Natural killer cell (primary cell): ENCODE data around the gene RBM10. TPM values are rescaled to one million over a fixed set of nuclear protein-coding genes. Genes with fewer than 3 reads are reported as not detected.

Experiments used
- ATAC-seq, 3 donors: fragments of 150-1000 bp in 2 of 3; fragments of 200-7000 bp in 1 of 3; cut with Tn5 transposase; 1 replicate in 1 of 3; 2 replicates in 2 of 3; pipeline ENCODE4 v1.10.0; 2021; ENCODE audit warnings: mild to moderate bottlenecking in 2 of 3, moderate library complexity in 2 of 3
- DNase-seq, 2 donors: peaks; one replicate each; pipeline versions ENCODE4 v3.0.0 to v3.0.0-alpha.2; 2013 to 2021; ENCODE audit warnings: mixed read lengths in 1 of 2
- H3K27ac ChIP-seq: one replicate; pipeline ENCODE4 v1.5.1; 2013; ENCODE audit warnings: mild to moderate bottlenecking, low read length
- H3K27me3 ChIP-seq: one replicate; pipeline ENCODE4 v1.6.1; 2013; ENCODE audit warnings: low read length; ENCODE audit not compliant: control insufficient read depth, insufficient read depth
- H3K36me3 ChIP-seq: one replicate; pipeline ENCODE4 v1.6.1; 2013; ENCODE audit warnings: low read length; ENCODE audit not compliant: control insufficient read depth, insufficient read depth
- H3K4me1 ChIP-seq: one replicate; pipeline ENCODE4 v1.6.1; 2013; ENCODE audit warnings: low read length; ENCODE audit not compliant: control insufficient read depth, insufficient read depth
- H3K4me3 ChIP-seq: one replicate; pipeline ENCODE4 v1.5.1; 2013; ENCODE audit warnings: low read length
- H3K9me3 ChIP-seq: one replicate; pipeline ENCODE4 v1.6.1; 2013; ENCODE audit warnings: low read length; ENCODE audit not compliant: control insufficient read depth, insufficient read depth
- H3K27ac Mint-ChIP-seq, 2 donors: one replicate each; pipeline ENCODE4 v1.8.0; 2022; ENCODE audit warnings: mild to moderate bottlenecking in 2 of 2, mixed read lengths in 2 of 2, moderate library complexity in 1 of 2
- H3K27me3 Mint-ChIP-seq, 2 donors: one replicate each; pipeline ENCODE4 v1.8.0; 2022; ENCODE audit warnings: low read depth in 2 of 2, mixed read lengths in 2 of 2
- H3K36me3 Mint-ChIP-seq: one replicate; pipeline ENCODE4 v1.8.0; 2022; ENCODE audit warnings: mixed read lengths
- H3K4me1 Mint-ChIP-seq, 2 donors: one replicate each; pipeline ENCODE4 v1.8.0; 2022; ENCODE audit warnings: mixed read lengths in 2 of 2
- H3K4me3 Mint-ChIP-seq: one replicate; pipeline ENCODE4 v1.8.0; 2022; ENCODE audit warnings: mild to moderate bottlenecking, moderate library complexity, mixed read lengths
- H3K9me3 Mint-ChIP-seq, 2 donors: one replicate each; pipeline ENCODE4 v1.8.0; 2022; ENCODE audit warnings: mixed read lengths in 2 of 2
- CTCF ChIP-seq: fragments of 200-600 bp; IDR thresholded peaks from one replicate; pipeline ENCODE4 v1.8.0; 2022; ENCODE audit warnings: antibody characterized with exemption
- WGBS: methylation state at CpG from one replicate; pipeline ENCODE4 v1.1.7; 2013; ENCODE audit warnings: missing lambda C conversion rate; ENCODE audit not compliant: insufficient coverage; 5-methylcytosine and 5-hydroxymethylcytosine counted together
- intact Hi-C: fragments of 100-400 bp; cut with micrococcal nuclease; formaldehyde crosslinking; loops from one replicate; pipeline ENCODE4 v1.14.2; 2022
- total RNA-seq, 4 donors: library from RNA; stranded (reverse); fragments of 120-200 nt in 1 of 4; gene quantifications; one replicate each; pipeline versions ENCODE4 v1.2.3 to v1.2.4, GENCODE V29; 2013 to 2022

RBM10 gene
- total RNA-seq, 3 donors from 2014 or later (not counting 1 experiment from before 2014, with no cell fraction given): 37.5 to 43.7 (median 39.4) TPM

DNA sequence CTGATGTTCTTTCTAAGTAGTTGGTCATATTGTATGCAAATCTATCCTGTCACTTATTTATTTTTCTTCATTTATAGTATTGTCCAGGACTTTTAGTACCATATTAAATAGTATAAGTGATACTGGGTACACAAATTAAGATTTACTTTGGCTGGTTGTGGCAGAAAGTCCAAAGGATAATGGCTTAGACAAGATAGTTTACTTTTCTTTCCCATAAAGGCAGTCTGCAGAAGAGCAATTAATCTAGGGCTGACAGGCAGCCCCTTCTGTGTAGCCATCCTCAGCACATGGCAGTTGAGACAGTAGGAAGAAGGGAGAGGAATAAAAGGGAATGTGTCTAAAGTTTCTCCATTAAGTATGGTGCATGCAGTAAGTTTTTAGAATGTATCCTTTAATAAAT lies 6.4 kb downstream of the RBM10 start:
- H3K9me3 Mint-ChIP-seq: no peaks in the 10 kb centered on the region
- DNase-seq (no peak), ATAC-seq (no peak)
- no peak overlapping the region for H3K4me3 ChIP-seq
- peaks cover under 1% of the 10 kb centered on the region for H3K36me3 ChIP-seq
- peaks cover 6 to 11% of the 10 kb centered on the region in 2 donors for H3K4me1 Mint-ChIP-seq
- no peak overlapping the region for H3K27ac Mint-ChIP-seq
- H3K27ac ChIP-seq: no peak overlapping the region
- H3K9me3 ChIP-seq: no peaks in the 10 kb centered on the region
- H3K27me3 ChIP-seq: no peaks in the 10 kb centered on the region
- H3K4me1 ChIP-seq: peaks cover 14% of the 10 kb centered on the region
- no peaks in the 10 kb centered on the region for H3K27me3 Mint-ChIP-seq
- TF ChIP-seq CTCF: no peak
- intact Hi-C loops: no loop called here
- no peaks in the 10 kb centered on the region for H3K36me3 Mint-ChIP-seq
- H3K4me3 Mint-ChIP-seq: no peak overlapping the region

DNA sequence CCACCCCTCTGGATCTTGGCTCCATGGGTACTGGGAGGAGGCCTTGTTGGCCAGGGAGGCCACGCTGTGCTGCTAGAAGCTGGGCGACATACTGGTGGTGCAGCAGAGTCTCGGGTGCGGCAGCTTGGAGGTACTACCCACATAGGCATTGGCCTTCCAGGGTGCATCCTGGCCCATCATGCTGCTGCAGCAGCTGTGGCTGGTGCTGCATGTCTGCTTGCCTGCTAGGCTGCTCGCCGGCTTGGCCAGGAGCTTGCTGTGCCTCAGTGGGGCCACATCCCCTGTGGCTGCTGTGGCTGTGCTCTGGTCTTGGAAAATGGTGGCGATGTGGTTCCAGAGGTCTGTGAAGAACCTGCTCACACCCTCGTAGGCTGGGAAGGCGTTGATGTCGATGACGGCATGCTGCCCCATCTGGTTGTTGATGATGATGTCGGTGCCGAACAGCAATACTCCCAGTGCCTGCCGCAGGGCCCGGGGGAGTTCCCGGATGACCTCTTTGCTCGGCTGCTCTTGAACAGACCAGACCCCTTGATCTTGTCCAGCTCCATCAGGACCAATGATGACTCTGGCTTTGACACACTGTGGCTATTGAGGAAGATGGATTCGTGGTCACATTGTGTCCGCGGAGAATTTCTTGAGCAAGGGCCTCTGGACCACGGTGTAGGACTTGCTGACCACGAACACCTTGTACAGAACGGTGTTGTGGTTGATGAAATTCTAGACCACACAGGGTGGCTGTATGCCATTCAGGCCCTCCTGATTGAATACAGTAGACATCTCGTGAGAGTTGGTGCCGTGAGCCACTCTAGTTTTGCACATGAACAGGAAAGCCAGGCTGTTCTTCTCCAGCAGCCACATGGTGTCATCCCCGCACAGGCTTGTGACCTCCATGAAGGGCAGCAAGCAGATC lies 11.8 kb downstream of the RBM10 start:
- H3K36me3 ChIP-seq: peaks cover 3% of the 10 kb centered on the region
- no peak overlapping the region for H3K4me3 ChIP-seq
- DNase-seq (peak in 1 of 2 donors; percentile 20), ATAC-seq (peak; percentile 43 to 74 (median 60))
- Mint-ChIP-seq H3K27me3 (no peaks in the 10 kb centered on the region), H3K4me1 (peaks cover 5 to 6% of the 10 kb centered on the region in 2 donors), H3K4me3 (no peak overlapping the region), H3K9me3 (no peaks in the 10 kb centered on the region), H3K27ac (peak overlapping the region; percentile 57 to 70), H3K36me3 (no peaks in the 10 kb centered on the region)
- H3K27me3 ChIP-seq: no peaks in the 10 kb centered on the region
- no peaks in the 10 kb centered on the region for H3K9me3 ChIP-seq
- WGBS: 69% methylated on average over 26 of the region's 26 CpGs
- no peak overlapping the region for H3K27ac ChIP-seq
- no peak for TF ChIP-seq CTCF
- intact Hi-C loops: no loop called here
- H3K4me1 ChIP-seq: peaks cover 12% of the 10 kb centered on the region

DNA sequence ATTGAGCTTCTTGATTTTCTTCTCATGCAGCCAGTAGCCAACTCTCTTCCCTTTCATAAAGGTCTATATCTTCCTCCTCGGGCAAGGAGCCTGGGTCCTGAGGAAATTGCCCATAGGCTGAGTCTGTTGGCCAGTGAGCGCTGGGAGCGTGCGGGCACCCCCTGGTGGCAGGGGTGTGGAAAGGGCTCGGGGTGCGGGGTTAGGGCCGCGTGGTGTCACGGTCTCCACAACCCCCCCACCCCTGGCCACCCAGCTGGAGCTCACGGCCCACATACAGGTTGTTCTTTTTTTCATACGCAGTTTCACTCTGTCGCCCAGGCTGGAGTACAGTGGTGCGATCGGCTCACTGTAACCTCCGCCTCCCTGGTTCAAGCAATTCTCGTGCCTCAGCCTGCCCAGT lies 13.1 kb downstream of the RBM10 start:
- Histone ChIP-seq H3K27me3 (no peaks in the 10 kb centered on the region), H3K4me1 (peaks cover 12% of the 10 kb centered on the region), H3K27ac (no peak overlapping the region), H3K36me3 (peaks cover 3% of the 10 kb centered on the region), H3K4me3 (no peak overlapping the region), H3K9me3 (no peaks in the 10 kb centered on the region)
- no peak for TF ChIP-seq CTCF
- Mint-ChIP-seq H3K36me3 (no peaks in the 10 kb centered on the region), H3K4me3 (no peak overlapping the region), H3K4me1 (peaks cover 5 to 6% of the 10 kb centered on the region in 2 donors), H3K9me3 (no peaks in the 10 kb centered on the region), H3K27ac (no peak overlapping the region), H3K27me3 (no peaks in the 10 kb centered on the region)
- ATAC-seq: peak in 1 of 3 donors; percentile 27
- DNase-seq: no peak
- intact Hi-C loops: no loop called here
- WGBS: over 99% methylated on average over 10 of the region's 16 CpGs
